ENCODE measurements around the gene PLCH1.

PLCH1 gene

GRCh38 chr3:155682426-155683343 lies 62.2 kb downstream of the PLCH1 start:
- DNase-seq (ENCODE audit: low read depth), result no peak

- no peak for DNase-seq (ENCODE audit: low read depth)
Observed at GRCh38 chr3:155676252-155676981, 68.5 kb downstream of the PLCH1 start.

- no peak for DNase-seq (ENCODE audit: low read depth)
Observed at GRCh38 chr3:155675094-155675493, 69.8 kb downstream of the PLCH1 start.

GRCh38 chr3:155673421-155673820 lies 71.5 kb downstream of the PLCH1 start:
- no peak for DNase-seq (ENCODE audit: low read depth)

- DNase-seq (ENCODE audit: low read depth), result no peak
Observed at GRCh38 chr3:155670335-155670734, 74.5 kb downstream of the PLCH1 start.

GRCh38 chr3:155667988-155668387 lies 76.9 kb downstream of the PLCH1 start:
- DNase-seq (ENCODE audit: low read depth), result no peak

GRCh38 chr3:155664925-155665695 lies 79.8 kb downstream of the PLCH1 start:
- no peak for DNase-seq (ENCODE audit: low read depth)

GRCh38 chr3:155663467-155664212 lies 81.2 kb downstream of the PLCH1 start:
- DNase-seq (ENCODE audit: low read depth), result no peak

GRCh38 chr3:155661760-155662159 lies 83.1 kb downstream of the PLCH1 start:
- no peak for DNase-seq (ENCODE audit: low read depth)

- no peak for DNase-seq (ENCODE audit: low read depth)
Observed at GRCh38 chr3:155661042-155661441, 83.8 kb downstream of the PLCH1 start.

- DNase-seq (ENCODE audit: low read depth), result no peak
Observed at GRCh38 chr3:155658671-155659261, 86.1 kb downstream of the PLCH1 start.

- no peak for DNase-seq (ENCODE audit: low read depth)
Observed at GRCh38 chr3:155658006-155658405, 86.9 kb downstream of the PLCH1 start.

- DNase-seq (ENCODE audit: low read depth), result no peak
Observed at GRCh38 chr3:155657161-155657560, 87.7 kb downstream of the PLCH1 start.

- no peak for DNase-seq (ENCODE audit: low read depth)
Observed at GRCh38 chr3:155656466-155656865, 88.4 kb downstream of the PLCH1 start.

GRCh38 chr3:155651489-155652218 lies 93.2 kb downstream of the PLCH1 start:
- no peak for DNase-seq (ENCODE audit: low read depth)

GRCh38 chr3:155648013-155648591 lies 96.8 kb downstream of the PLCH1 start:
- DNase-seq (ENCODE audit: low read depth), result no peak

- no peak for DNase-seq (ENCODE audit: low read depth)
Observed at GRCh38 chr3:155647206-155647605, 97.7 kb downstream of the PLCH1 start.

- DNase-seq (ENCODE audit: low read depth), result no peak
Observed at GRCh38 chr3:155646669-155647068, 98.2 kb downstream of the PLCH1 start.

- no peak for DNase-seq (ENCODE audit: low read depth)
Observed at GRCh38 chr3:155646128-155646527, 98.7 kb downstream of the PLCH1 start.

- no peak for DNase-seq (ENCODE audit: low read depth)
Observed at GRCh38 chr3:155643581-155644165, 101.2 kb downstream of the PLCH1 start.

Measured in activated T-cell treated with anti-CD3 and anti-CD28 coated beads for 1 hour (primary cell).